GM12892 (cell line): ENCODE data around the gene CNIH1.

ENCODE experiments used
- POLR2AphosphoS5 ChIP-seq: IDR thresholded peaks from 2 replicates; pipeline ENCODE4 v1.6.1; 2011; ENCODE audit warnings: low read depth, low read length, control low read depth
- TAF1 ChIP-seq: IDR thresholded peaks from 2 replicates; pipeline ENCODE4 v1.6.1; 2011; ENCODE audit warnings: low read depth, mild to moderate bottlenecking, control low read depth, low read length, borderline replicate concordance

DNA sequence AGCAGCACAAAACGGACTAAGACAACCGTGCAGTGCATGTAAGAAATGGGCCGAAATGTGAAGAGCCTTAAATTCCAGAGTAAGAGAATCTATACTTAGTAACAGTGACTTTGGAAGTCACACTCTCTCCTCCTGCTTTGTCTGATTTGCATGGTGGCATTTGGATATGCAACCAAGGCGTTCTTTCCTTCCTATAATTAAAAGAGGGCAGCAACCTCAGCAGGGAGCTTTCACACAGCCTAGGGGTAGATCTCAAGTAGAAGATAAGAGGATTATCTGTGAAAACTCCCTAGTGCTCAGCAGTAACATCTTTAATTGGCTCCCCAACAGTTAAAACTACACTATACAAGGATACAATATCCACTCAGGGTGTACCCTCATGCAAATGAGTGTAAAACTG lies 31.1 kb upstream of the CNIH1 start:
- no peak for TF ChIP-seq TAF1
- TF ChIP-seq POLR2AphosphoS5, result no peak
